Mesendoderm (in vitro differentiated cells): Measurements from ENCODE around the gene SERTAD2.

Experiments
- DNase-seq: peaks from one replicate; pipeline ENCODE4 v3.0.0; 2013
- H2AK5ac ChIP-seq: 2 replicates; pipeline ENCODE4 v1.6.1; 2013; ENCODE audit warnings: low read length, inconsistent platforms
- H2BK120ac ChIP-seq: 2 replicates; pipeline ENCODE4 v1.6.1; 2013; ENCODE audit warnings: low read depth, mild to moderate bottlenecking, low read length, moderate library complexity, mixed read lengths
- H2BK15ac ChIP-seq: replicated peaks from 2 replicates; pipeline ENCODE4 v1.6.1; 2013; ENCODE audit warnings: low read depth, mild to moderate bottlenecking, moderate library complexity
- H2BK5ac ChIP-seq: 2 replicates; pipeline ENCODE4 v1.6.1; 2013; ENCODE audit warnings: low read length, inconsistent platforms
- H3K18ac ChIP-seq: 2 replicates; pipeline ENCODE4 v1.6.1; 2013; ENCODE audit warnings: mild to moderate bottlenecking, low read length, mixed read lengths
- H3K23ac ChIP-seq: one replicate; pipeline ENCODE4 v1.6.1; 2013; ENCODE audit warnings: low read length
- H3K27ac ChIP-seq: 2 replicates; pipeline ENCODE4 v1.5.1; 2013; ENCODE audit warnings: low read depth, mild to moderate bottlenecking, inconsistent platforms, low read length, moderate library complexity
- H3K27me3 ChIP-seq: 2 replicates; pipeline ENCODE4 v1.6.1; 2013; ENCODE audit warnings: low read length, control low read depth, mild to moderate bottlenecking, inconsistent platforms; ENCODE audit not compliant: insufficient read depth, poor library complexity
- H3K36me3 ChIP-seq: 2 replicates; pipeline ENCODE4 v1.6.1; 2013; ENCODE audit warnings: low read length, inconsistent platforms; ENCODE audit not compliant: control insufficient read depth, insufficient read depth
- H3K4ac ChIP-seq: one replicate; pipeline ENCODE4 v1.6.1; 2013; ENCODE audit warnings: low read depth, mild to moderate bottlenecking, low read length, moderate library complexity
- H3K4me1 ChIP-seq: 2 replicates; pipeline ENCODE4 v1.6.1; 2013; ENCODE audit warnings: low read depth, low read length, inconsistent platforms; ENCODE audit not compliant: control insufficient read depth
- H3K4me2 ChIP-seq: 2 replicates; pipeline ENCODE4 v1.6.1; 2013; ENCODE audit warnings: low read length
- H3K4me3 ChIP-seq: 2 replicates; pipeline ENCODE4 v1.5.1; 2013; ENCODE audit warnings: mild to moderate bottlenecking, low read length
- H3K56ac ChIP-seq: one replicate; pipeline ENCODE4 v1.6.1; 2013; ENCODE audit warnings: low read length
- H3K79me1 ChIP-seq: 2 replicates; pipeline ENCODE4 v1.6.1; 2013; ENCODE audit warnings: low read length, inconsistent platforms
- H3K79me2 ChIP-seq: 2 replicates; pipeline ENCODE4 v1.6.1; 2013; ENCODE audit warnings: mild to moderate bottlenecking, low read length; ENCODE audit not compliant: control insufficient read depth, insufficient read depth
- H3K9ac ChIP-seq: 2 replicates; pipeline ENCODE4 v1.6.1; 2013; ENCODE audit warnings: low read length, inconsistent platforms
- H4K5ac ChIP-seq: one replicate; pipeline ENCODE4 v1.6.1; 2013; ENCODE audit warnings: low read length
- H4K8ac ChIP-seq: one replicate; pipeline ENCODE4 v1.6.1; 2013; ENCODE audit warnings: low read depth, mild to moderate bottlenecking, control low read depth, low read length, moderate library complexity
- WGBS: extraction: QIAGEN DNeasy Blood & Tissue Kit; methylation state at CpG from one replicate; pipeline ENCODE4 v1.1.7; 2013; ENCODE audit warnings: low lambda C conversion rate, missing lambda C conversion rate; ENCODE audit not compliant: insufficient coverage; ENCODE audit errors: extremely low coverage; 5-methylcytosine and 5-hydroxymethylcytosine counted together

Gene SERTAD2

DNA sequence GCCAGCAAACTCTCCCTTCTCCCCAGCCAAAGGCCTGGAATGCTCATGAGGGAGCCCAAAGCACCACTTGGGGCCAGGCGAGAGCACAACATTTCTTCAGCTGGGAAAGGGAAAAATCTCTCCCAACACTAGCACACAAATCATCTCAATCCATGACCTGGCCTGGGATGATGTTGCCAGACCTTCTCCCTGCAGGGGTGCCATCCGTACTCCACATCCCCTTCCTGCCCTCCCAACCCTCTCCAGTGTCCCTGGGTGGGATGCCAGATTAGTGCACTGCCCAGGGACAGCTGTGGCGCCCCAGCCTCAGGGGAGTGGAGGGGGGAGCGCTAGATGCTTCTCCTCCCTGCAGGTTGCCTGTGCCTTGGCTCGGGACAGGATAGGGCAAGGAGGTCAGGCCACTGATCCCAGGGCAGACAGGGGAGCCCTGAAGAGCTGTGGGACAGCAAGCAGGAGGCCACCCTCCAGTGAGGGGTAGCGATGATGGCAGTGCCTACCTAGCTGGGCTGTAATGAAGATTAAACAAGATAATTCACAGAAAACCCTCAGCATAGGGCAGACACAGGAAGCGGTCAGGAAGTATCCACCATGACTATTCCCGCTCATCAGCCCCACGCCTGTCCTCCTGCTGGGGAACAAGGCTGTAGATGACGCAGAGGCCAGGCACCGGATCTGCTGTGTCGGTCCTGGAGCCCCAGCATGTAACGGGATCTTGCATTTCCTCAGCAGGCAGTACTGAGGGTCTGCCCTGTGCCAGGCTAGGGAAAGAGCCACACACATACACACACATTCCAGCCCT lies 31.1 kb downstream of the SERTAD2 start:
- WGBS = no CpG with 5 or more reads among the region's 13 CpGs

DNA sequence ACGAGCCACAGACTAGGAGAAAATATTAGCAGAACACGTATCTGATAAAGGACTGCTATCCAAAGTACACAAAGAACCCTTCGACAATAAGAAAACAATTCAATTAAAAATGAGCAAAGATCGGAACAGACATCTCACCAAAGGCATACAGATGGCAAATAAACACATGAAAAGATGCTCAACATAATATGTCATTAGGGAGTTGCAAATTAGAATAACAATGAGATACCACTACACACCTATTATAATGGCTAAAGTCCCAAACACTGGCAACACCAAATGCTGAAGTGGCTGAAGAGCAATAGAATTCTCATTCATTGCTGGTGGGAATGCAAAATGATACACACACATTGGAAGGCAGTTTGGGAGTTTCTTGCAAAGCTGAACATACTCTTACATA lies 33.1 kb downstream of the SERTAD2 start:
- Histone ChIP-seq H3K4ac (no peak overlapping the region), H3K4me2 (no peak overlapping the region), H2BK15ac (no peak overlapping the region), H3K18ac (no peak overlapping the region), H3K79me2 (no peaks in the 10 kb centered on the region), H3K36me3 (no peaks in the 10 kb centered on the region), H3K23ac (no peak overlapping the region), H3K27me3 (no peaks in the 10 kb centered on the region), H4K5ac (no peak overlapping the region), H3K79me1 (no peaks in the 10 kb centered on the region), H3K4me1 (peaks cover 2% of the 10 kb centered on the region), H4K8ac (no peak overlapping the region), H3K56ac (no peak overlapping the region), H3K9ac (no peak overlapping the region), H2BK5ac (no peak overlapping the region), H2AK5ac (no peak overlapping the region), H3K4me3 (no peak overlapping the region), H2BK120ac (no peak overlapping the region), H3K27ac (no peak overlapping the region)
- DNase-seq = no peak
- no CpG with 5 or more reads among the region's 4 CpGs for WGBS

More for the DNA sequence above, 31.1 kb downstream of the SERTAD2 start:
- Histone ChIP-seq H4K8ac (no peak overlapping the region), H2BK120ac (no peak overlapping the region), H3K79me2 (no peaks in the 10 kb centered on the region), H3K4me1 (peaks cover 2% of the 10 kb centered on the region), H3K9ac (peak overlapping the region; percentile 8), H3K4me3 (no peak overlapping the region), H3K56ac (peak overlapping the region; percentile 77), H3K4ac (no peak overlapping the region), H3K27me3 (no peaks in the 10 kb centered on the region), H3K27ac (no peak overlapping the region), H3K36me3 (no peaks in the 10 kb centered on the region), H2BK5ac (peak overlapping the region; percentile 44), H3K79me1 (no peaks in the 10 kb centered on the region), H2BK15ac (no peak overlapping the region), H3K18ac (no peak overlapping the region), H3K23ac (no peak overlapping the region), H2AK5ac (no peak overlapping the region), H4K5ac (no peak overlapping the region), H3K4me2 (no peak overlapping the region)
- DNase-seq = peak; percentile 96

DNA sequence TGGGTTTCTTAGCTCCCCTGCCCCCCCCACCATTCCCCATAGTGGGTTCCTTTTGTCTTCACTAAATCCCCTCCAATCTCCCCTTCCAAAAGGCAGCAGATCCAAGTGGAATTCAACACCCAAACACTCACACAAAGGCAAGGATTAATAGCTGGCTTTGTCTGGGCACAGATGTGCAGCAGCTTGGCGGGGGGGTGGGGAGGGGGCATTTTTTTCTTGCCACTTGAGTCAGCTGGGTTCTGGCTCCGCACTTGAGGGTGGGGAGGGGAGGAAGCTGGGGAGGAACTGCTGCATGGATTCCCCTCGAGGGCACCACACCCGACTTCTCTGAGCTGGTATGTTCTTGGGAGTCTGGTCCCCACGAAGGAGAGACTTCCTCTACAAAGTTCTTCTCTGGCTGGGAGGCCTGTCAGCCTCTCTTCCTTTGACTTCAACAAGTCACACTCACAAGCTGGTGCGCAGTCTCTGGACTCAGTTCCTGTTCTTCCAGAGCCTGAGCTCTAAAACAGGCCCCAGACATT lies 36.0 kb downstream of the SERTAD2 start:
- H3K79me1 ChIP-seq = no peaks in the 10 kb centered on the region
- no peaks in the 10 kb centered on the region for H3K27me3 ChIP-seq
- H2BK120ac ChIP-seq = no peak overlapping the region
- H3K36me3 ChIP-seq = no peaks in the 10 kb centered on the region
- no peak overlapping the region for H2AK5ac ChIP-seq
- no peak for DNase-seq
- WGBS = no CpG with 5 or more reads among the region's 6 CpGs
- H3K56ac ChIP-seq = no peak overlapping the region
- H3K4me2 ChIP-seq = no peak overlapping the region
- H3K4me1 ChIP-seq = no peaks in the 10 kb centered on the region
- no peak overlapping the region for H3K4ac ChIP-seq
- no peak overlapping the region for H3K4me3 ChIP-seq
- H4K5ac ChIP-seq = no peak overlapping the region
- H3K23ac ChIP-seq = peak overlapping the region; percentile 31
- no peak overlapping the region for H4K8ac ChIP-seq
- H2BK15ac ChIP-seq = no peak overlapping the region
- H2BK5ac ChIP-seq = no peak overlapping the region
- H3K9ac ChIP-seq = no peak overlapping the region
- H3K18ac ChIP-seq = no peak overlapping the region
- H3K27ac ChIP-seq = no peak overlapping the region
- H3K79me2 ChIP-seq = no peaks in the 10 kb centered on the region

DNA sequence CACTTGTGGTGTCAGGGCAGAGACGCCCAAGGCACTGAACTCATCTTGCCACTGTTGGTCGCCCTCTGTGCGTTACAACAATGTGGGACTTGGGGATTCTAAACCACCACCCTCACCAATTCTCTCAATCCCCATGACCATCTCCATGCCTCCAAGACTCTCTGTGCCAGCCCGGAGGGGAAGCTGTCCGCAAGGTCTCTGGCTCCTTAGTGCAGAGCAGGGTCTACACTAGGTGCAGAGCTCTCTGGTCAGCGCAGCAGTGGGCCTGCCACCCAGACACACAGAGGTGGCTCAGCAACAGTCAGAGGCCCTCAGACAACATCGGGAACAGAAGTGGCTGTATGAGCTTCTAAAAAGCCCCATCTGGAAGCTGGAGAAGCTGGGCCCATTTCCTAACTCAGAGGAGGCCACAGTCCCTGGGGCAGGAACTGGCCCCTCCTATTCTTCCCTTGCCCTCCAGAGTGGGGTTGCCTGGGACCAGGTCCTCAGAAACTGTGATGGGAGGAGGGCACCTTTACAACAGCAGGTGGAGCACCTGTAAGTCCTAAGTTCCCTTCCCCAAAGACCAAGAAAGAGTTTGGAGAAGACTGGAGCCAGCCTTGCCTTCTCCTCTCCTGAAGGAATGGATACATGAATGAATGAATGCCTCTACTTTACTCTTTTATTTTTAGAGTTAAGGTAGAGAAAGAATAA lies 37.7 kb downstream of the SERTAD2 start:
- no peak overlapping the region for H2BK5ac ChIP-seq
- no peak overlapping the region for H3K4ac ChIP-seq
- no peak for DNase-seq
- no peak overlapping the region for H3K4me2 ChIP-seq
- no peaks in the 10 kb centered on the region for H3K79me1 ChIP-seq
- no peak overlapping the region for H3K4me3 ChIP-seq
- no peaks in the 10 kb centered on the region for H3K36me3 ChIP-seq
- H3K4me1 ChIP-seq = no peaks in the 10 kb centered on the region
- no peak overlapping the region for H2BK120ac ChIP-seq
- no peak overlapping the region for H3K56ac ChIP-seq
- no peaks in the 10 kb centered on the region for H3K79me2 ChIP-seq
- no peaks in the 10 kb centered on the region for H3K27me3 ChIP-seq
- no peak overlapping the region for H3K23ac ChIP-seq
- no peak overlapping the region for H3K9ac ChIP-seq
- no CpG with 5 or more reads among the region's 7 CpGs for WGBS
- H2AK5ac ChIP-seq = no peak overlapping the region
- H4K8ac ChIP-seq = no peak overlapping the region
- H3K18ac ChIP-seq = no peak overlapping the region
- H4K5ac ChIP-seq = no peak overlapping the region
- H3K27ac ChIP-seq = no peak overlapping the region
- no peak overlapping the region for H2BK15ac ChIP-seq

DNA sequence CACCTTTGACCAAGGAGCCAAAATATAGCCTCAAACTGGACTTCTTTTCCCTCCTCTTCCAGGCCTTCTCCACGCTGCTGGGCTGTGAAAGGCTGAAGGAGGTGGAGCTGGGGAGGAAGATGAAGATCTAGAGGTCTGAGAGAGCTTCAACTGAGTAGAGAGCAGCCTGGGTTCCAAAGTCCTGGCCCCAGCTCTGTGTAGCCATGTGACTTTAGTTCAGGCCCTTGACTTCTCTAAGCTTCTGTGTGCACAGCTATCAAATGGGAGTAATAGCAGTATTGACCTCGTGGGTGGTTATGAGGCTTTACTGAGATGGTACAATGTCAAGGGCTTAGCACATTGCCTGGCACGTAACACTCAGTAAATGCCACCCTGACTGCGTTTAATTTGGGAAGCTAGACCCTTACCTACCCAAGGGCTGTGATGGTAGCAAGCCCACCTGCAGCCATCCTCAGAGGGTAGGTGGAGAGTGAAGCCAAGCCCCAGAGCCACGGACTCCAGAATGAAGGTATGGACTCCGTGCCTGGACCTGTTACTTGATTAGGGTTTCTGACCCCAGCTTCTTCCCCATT lies 38.4 kb downstream of the SERTAD2 start:
- no peak overlapping the region for H2BK15ac ChIP-seq
- H3K4me2 ChIP-seq = no peak overlapping the region
- H4K5ac ChIP-seq = no peak overlapping the region
- no peak overlapping the region for H3K23ac ChIP-seq
- H3K18ac ChIP-seq = no peak overlapping the region
- no peaks in the 10 kb centered on the region for H3K27me3 ChIP-seq
- no peak overlapping the region for H3K4me3 ChIP-seq
- WGBS = no CpG with 5 or more reads among the region's 6 CpGs
- no peak overlapping the region for H3K56ac ChIP-seq
- no peaks in the 10 kb centered on the region for H3K4me1 ChIP-seq
- no peak overlapping the region for H4K8ac ChIP-seq
- no peak for DNase-seq
- no peaks in the 10 kb centered on the region for H3K79me1 ChIP-seq
- no peak overlapping the region for H2BK5ac ChIP-seq
- H2BK120ac ChIP-seq = no peak overlapping the region
- H3K79me2 ChIP-seq = no peaks in the 10 kb centered on the region
- H3K36me3 ChIP-seq = no peaks in the 10 kb centered on the region
- H3K27ac ChIP-seq = no peak overlapping the region
- no peak overlapping the region for H2AK5ac ChIP-seq
- no peak overlapping the region for H3K4ac ChIP-seq
- no peak overlapping the region for H3K9ac ChIP-seq
